Fibroblast of lung (primary cell): Measurements from ENCODE around the gene DUSP28. TPM values are rescaled to one million over a fixed set of nuclear protein-coding genes. Genes with fewer than 3 reads are reported as not detected.

ENCODE experiments used
- DNase-seq, 2 donors: peaks; one replicate each; pipeline versions ENCODE4 v3.0.0 to v3.0.0-alpha.2; 2010; ENCODE audit warnings: low read depth in 2 of 2
- H2AFZ ChIP-seq: 2 replicates; pipeline ENCODE4 v1.5.1; 2012; ENCODE audit warnings: low read length, control low read depth, inconsistent platforms
- H3K27ac ChIP-seq: 2 replicates; pipeline ENCODE4 v1.5.1; 2011; ENCODE audit warnings: low read length, control low read depth; ENCODE audit not compliant: insufficient read depth
- H3K27me3 ChIP-seq: 2 replicates; pipeline ENCODE4 v1.5.1; 2011; ENCODE audit warnings: mild to moderate bottlenecking, low read length; ENCODE audit not compliant: control insufficient read depth, insufficient read depth
- H3K36me3 ChIP-seq: 2 replicates; pipeline ENCODE4 v1.5.1; 2011; ENCODE audit warnings: low read length; ENCODE audit not compliant: control insufficient read depth, insufficient read depth
- H3K4me1 ChIP-seq: 2 replicates; pipeline ENCODE4 v1.5.1; 2011; ENCODE audit warnings: low read length; ENCODE audit not compliant: control insufficient read depth, insufficient read depth; ENCODE audit errors: extremely low read depth
- H3K4me2 ChIP-seq: 2 replicates; pipeline ENCODE4 v1.5.1; 2011; ENCODE audit warnings: low read length, control low read depth; ENCODE audit not compliant: insufficient read depth; ENCODE audit errors: extremely low read depth
- H3K4me3 ChIP-seq, 4 experiments: fragments of 200-600 bp in 1 of 4; sonication (generic) in 1 of 4; replicated peaks in 1 of 4; 2 replicates each; pipeline ENCODE4 v1.5.1; 2011 to 2016; ENCODE audit warnings: low read length in 4 of 4, low read depth in 3 of 4, mild to moderate bottlenecking in 3 of 4, control low read depth in 2 of 4, inconsistent platforms in 1 of 4, mixed read lengths in 1 of 4; ENCODE audit not compliant: insufficient read depth in 1 of 4; ENCODE audit errors: control extremely low read depth in 1 of 4
- H3K79me2 ChIP-seq: 2 replicates; pipeline ENCODE4 v1.5.1; 2012; ENCODE audit warnings: mild to moderate bottlenecking, low read length, inconsistent platforms; ENCODE audit not compliant: control insufficient read depth, insufficient read depth
- H3K9ac ChIP-seq: 2 replicates; pipeline ENCODE4 v1.5.1; 2011; ENCODE audit warnings: mild to moderate bottlenecking, low read length, control low read depth; ENCODE audit not compliant: insufficient read depth
- H3K9me3 ChIP-seq: 2 replicates; pipeline ENCODE4 v1.5.1; 2012; ENCODE audit warnings: low read depth, low read length; ENCODE audit not compliant: control insufficient read depth, insufficient read depth
- H4K20me1 ChIP-seq: 2 replicates; pipeline ENCODE4 v1.5.1; 2011; ENCODE audit warnings: low read length; ENCODE audit not compliant: control insufficient read depth, insufficient read depth; ENCODE audit errors: extremely low read depth
- CTCF ChIP-seq, 2 donors: IDR thresholded peaks in 1 of 2; conservative IDR thresholded peaks in 1 of 2; 1 replicate in 1 of 2; 2 replicates in 1 of 2; pipeline ENCODE4 v1.5.1; 2011 to 2012; ENCODE audit warnings: low read length in 2 of 2, control low read depth in 1 of 2, inconsistent platforms in 1 of 2, low read depth in 1 of 2, mild to moderate bottlenecking in 1 of 2
- EZH2 ChIP-seq: IDR thresholded peaks from 2 replicates; pipeline ENCODE4 v1.5.1; 2012; ENCODE audit warnings: low read length, control low read depth, mild to moderate bottlenecking; ENCODE audit errors: missing control alignments
- polyA plus RNA-seq, 2 donors: library from polyadenylated mRNA; depleted of rRNA in 1 of 2; stranded (reverse) in 1 of 2; unstranded in 1 of 2; fragments of >200 nt; gene quantifications; 2 replicates each; pipeline ENCODE4 v1.2.1, GENCODE V29; 2011 to 2012; ENCODE audit warnings: missing spikeins in 1 of 2
- total RNA-seq: library from RNA; depleted of rRNA; stranded (reverse); fragments of >200 nt; gene quantifications from 2 replicates; pipeline ENCODE4 v1.2.1, GENCODE V29; 2014

Gene DUSP28
- total and polyA plus RNA-seq, 2 donors (not counting 1 experiment from before 2014, with no cell fraction given), result 2.5 to 3.9 TPM

- no peaks in the 10 kb centered on the region for H4K20me1 ChIP-seq
- no peak for DNase-seq
- no peak overlapping the region for H3K4me3 ChIP-seq
- no peak for TF ChIP-seq EZH2
- TF ChIP-seq CTCF (conservative IDR thresholded peaks at IDR 0.05 in 1 of 2, IDR thresholded peaks at IDR 0.05 in 1 of 2; ENCODE audit: low read depth in 1 of 2, low read length in 2 of 2), result no peak
- no peaks in the 10 kb centered on the region for H3K79me2 ChIP-seq
- no peak overlapping the region for H2AFZ ChIP-seq
- H3K27me3 ChIP-seq, result peaks cover 2% of the 10 kb centered on the region
- no peaks in the 10 kb centered on the region for H3K9me3 ChIP-seq
- no peak overlapping the region for H3K9ac ChIP-seq
- peaks cover 3% of the 10 kb centered on the region for H3K4me1 ChIP-seq
- no peak overlapping the region for H3K27ac ChIP-seq
- H3K4me2 ChIP-seq, result no peak overlapping the region
- no peaks in the 10 kb centered on the region for H3K36me3 ChIP-seq
Measured at GRCh38 chr2:240522406-240522805, 37.8 kb upstream of the DUSP28 start.

- no peak for DNase-seq
- Histone ChIP-seq H3K4me1 (peaks cover 3% of the 10 kb centered on the region), H3K9ac (no peak overlapping the region), H4K20me1 (no peaks in the 10 kb centered on the region), H3K79me2 (no peaks in the 10 kb centered on the region), H3K4me2 (no peak overlapping the region), H3K27ac (no peak overlapping the region), H3K36me3 (no peaks in the 10 kb centered on the region), H2AFZ (no peak overlapping the region), H3K4me3 (no peak overlapping the region), H3K27me3 (peaks cover 2% of the 10 kb centered on the region), H3K9me3 (no peaks in the 10 kb centered on the region)
- no peak for TF ChIP-seq EZH2
- no peak for TF ChIP-seq CTCF (conservative IDR thresholded peaks at IDR 0.05 in 1 of 2, IDR thresholded peaks at IDR 0.05 in 1 of 2; ENCODE audit: low read depth in 1 of 2, low read length in 2 of 2)
Measured at GRCh38 chr2:240523451-240524281, 36.5 kb upstream of the DUSP28 start.

- no peaks in the 10 kb centered on the region for H3K9me3 ChIP-seq
- no peak for TF ChIP-seq EZH2
- no peak for TF ChIP-seq CTCF (conservative IDR thresholded peaks at IDR 0.05 in 1 of 2, IDR thresholded peaks at IDR 0.05 in 1 of 2; ENCODE audit: low read depth in 1 of 2, low read length in 2 of 2)
- H3K9ac ChIP-seq, result no peak overlapping the region
- H3K27ac ChIP-seq, result no peak overlapping the region
- no peak overlapping the region for H2AFZ ChIP-seq
- no peaks in the 10 kb centered on the region for H3K4me1 ChIP-seq
- H3K4me2 ChIP-seq, result no peak overlapping the region
- no peak overlapping the region for H3K4me3 ChIP-seq
- H3K79me2 ChIP-seq, result no peaks in the 10 kb centered on the region
- no peaks in the 10 kb centered on the region for H4K20me1 ChIP-seq
- peaks cover 2% of the 10 kb centered on the region for H3K27me3 ChIP-seq
- DNase-seq, result no peak
- no peaks in the 10 kb centered on the region for H3K36me3 ChIP-seq
Measured at GRCh38 chr2:240524963-240525718, 35.0 kb upstream of the DUSP28 start.
